NB4 (cell line): Measurements from ENCODE around the gene MFF.
A peak's percentile ranks its signal among the peaks of the same experiment; 100 is the strongest.

Experiments
- DNase-seq: peaks from one replicate; pipeline ENCODE4 v3.0.0; 2010; ENCODE audit warnings: low read depth
- H3K4me3 ChIP-seq: one replicate; pipeline ENCODE4 v1.5.1; 2011; ENCODE audit warnings: mild to moderate bottlenecking, low read depth, low read length, moderate library complexity
- CTCF ChIP-seq: IDR thresholded peaks from one replicate; pipeline ENCODE4 v1.5.1; 2012; ENCODE audit warnings: low read depth, low read length
- MAX ChIP-seq: IDR thresholded peaks from 2 replicates; pipeline ENCODE4 v1.6.1; 2011; ENCODE audit warnings: low read depth, low read length
- MYC ChIP-seq: IDR thresholded peaks from 2 replicates; pipeline ENCODE4 v1.6.1; 2011; ENCODE audit warnings: low read depth, low read length
- POLR2A ChIP-seq: IDR thresholded peaks from 2 replicates; pipeline ENCODE4 v1.6.1; 2011; ENCODE audit warnings: mild to moderate bottlenecking; ENCODE audit not compliant: insufficient read length; ENCODE audit errors: extremely low read depth

The MFF gene

GRCh38 chr2:227366769-227367426 lies 41.8 kb downstream of the MFF start:
- TF ChIP-seq MAX = no peak
- TF ChIP-seq CTCF = no peak
- no peak for TF ChIP-seq MYC
- no peak for TF ChIP-seq POLR2A
- DNase-seq = no peak
- H3K4me3 ChIP-seq = no peak overlapping the region

- no peak overlapping the region for H3K4me3 ChIP-seq
- TF ChIP-seq MYC = no peak
- no peak for DNase-seq
Measured at GRCh38 chr2:227367427-227367795, 42.4 kb downstream of the MFF start.

- no peak overlapping the region for H3K4me3 ChIP-seq
- DNase-seq = peak; percentile 20
- TF ChIP-seq POLR2A = no peak
- no peak for TF ChIP-seq CTCF
- TF ChIP-seq MYC = no peak
- no peak for TF ChIP-seq MAX
Measured at GRCh38 chr2:227368574-227368973, 43.5 kb downstream of the MFF start.

- no peak overlapping the region for H3K4me3 ChIP-seq
- TF ChIP-seq MYC = no peak
- no peak for TF ChIP-seq MAX
- TF ChIP-seq CTCF = no peak
- no peak for TF ChIP-seq POLR2A
- no peak for DNase-seq
Measured at GRCh38 chr2:227370092-227370491, 45.0 kb downstream of the MFF start.

GRCh38 chr2:227370791-227371312 lies 45.8 kb downstream of the MFF start:
- peak; percentile 82 for DNase-seq
- no peak for TF ChIP-seq MAX
- no peak for TF ChIP-seq POLR2A
- no peak for TF ChIP-seq CTCF
- TF ChIP-seq MYC = 0 out of 2 replicates have a peak, but pooled peaks have one; percentile 16
- no peak overlapping the region for H3K4me3 ChIP-seq

GRCh38 chr2:227373389-227373788 lies 48.3 kb downstream of the MFF start:
- TF ChIP-seq MYC (no peak), POLR2A (no peak), MAX (no peak), CTCF (no peak)
- no peak for DNase-seq

More at GRCh38 chr2:227373389-227373788, 48.3 kb downstream of the MFF start:
- no peak overlapping the region for H3K4me3 ChIP-seq
